HL-60 (cell line): ENCODE data around the gene SPAG4.

Experiments used
- CTCF ChIP-seq: IDR thresholded peaks from one replicate; pipeline ENCODE4 v1.5.1; 2011; ENCODE audit warnings: low read length, control low read depth, inconsistent platforms; ENCODE audit not compliant: insufficient read depth
- GABPA ChIP-seq: IDR thresholded peaks from 2 replicates; pipeline ENCODE4 v1.6.1; 2012; ENCODE audit warnings: low read depth
- SPI1 ChIP-seq: IDR thresholded peaks from 2 replicates; pipeline ENCODE4 v1.6.1; 2012; ENCODE audit warnings: low read depth, mild to moderate bottlenecking, borderline replicate concordance

GRCh38 chr20:35598899-35599775 is 16.5 kb upstream of the SPAG4 start:
- TF ChIP-seq CTCF: no peak
- TF ChIP-seq GABPA: no peak
- TF ChIP-seq SPI1: no peak
